Neuron (in vitro differentiated cells): ENCODE results near the gene RNF10.
"Not testable (repeated sequence)": the region's sequence is repeated elsewhere in the genome, so short reads cannot be mapped to it uniquely, and the experiment has no call there.

ENCODE experiments used
- H2AFZ ChIP-seq: one replicate; pipeline ENCODE4 v1.6.1; 2013; ENCODE audit warnings: low read depth, mild to moderate bottlenecking, inconsistent platforms, low read length, moderate library complexity
- H3K27me3 ChIP-seq: one replicate; pipeline ENCODE4 v1.6.1; 2013; ENCODE audit warnings: low read length; ENCODE audit not compliant: insufficient read depth
- H3K36me3 ChIP-seq: one replicate; pipeline ENCODE4 v1.6.1; 2013; ENCODE audit warnings: low read length; ENCODE audit not compliant: insufficient read depth
- H3K4me1 ChIP-seq: one replicate; pipeline ENCODE4 v1.6.1; 2013; ENCODE audit warnings: low read length; ENCODE audit not compliant: insufficient read depth
- H3K4me3 ChIP-seq: 2 replicates; pipeline ENCODE4 v1.5.1; 2013; ENCODE audit warnings: mild to moderate bottlenecking, low read length, moderate library complexity
- H3K9me3 ChIP-seq: one replicate; pipeline ENCODE4 v1.6.1; 2013; ENCODE audit warnings: low read length

Gene RNF10

GRCh38 chr12:120617193-120617592 is 83.0 kb downstream of the RNF10 start:
- H3K27me3 ChIP-seq, H3K4me1 ChIP-seq, H3K9me3 ChIP-seq, H3K36me3 ChIP-seq, H3K4me3 ChIP-seq, H2AFZ ChIP-seq: not testable (repeated sequence)

- H3K9me3 ChIP-seq, H3K36me3 ChIP-seq, H3K27me3 ChIP-seq: not testable (repeated sequence)
These were observed 83.6 kb downstream of the RNF10 start for GRCh38 chr12:120617767-120618166.

GRCh38 chr12:120618954-120619615 is 84.9 kb downstream of the RNF10 start:
- H2AFZ ChIP-seq = no peak overlapping the region
- H3K4me3 ChIP-seq = no peak overlapping the region
- no peaks in the 10 kb centered on the region for H3K4me1 ChIP-seq
- H3K36me3 ChIP-seq = no peaks in the 10 kb centered on the region
- H3K9me3 ChIP-seq = no peaks in the 10 kb centered on the region
- peaks cover 9% of the 10 kb centered on the region for H3K27me3 ChIP-seq

More at GRCh38 chr12:120617767-120618166, 83.6 kb downstream of the RNF10 start:
- not testable (repeated sequence) for H3K4me1 ChIP-seq, H3K4me3 ChIP-seq, H2AFZ ChIP-seq

DNA sequence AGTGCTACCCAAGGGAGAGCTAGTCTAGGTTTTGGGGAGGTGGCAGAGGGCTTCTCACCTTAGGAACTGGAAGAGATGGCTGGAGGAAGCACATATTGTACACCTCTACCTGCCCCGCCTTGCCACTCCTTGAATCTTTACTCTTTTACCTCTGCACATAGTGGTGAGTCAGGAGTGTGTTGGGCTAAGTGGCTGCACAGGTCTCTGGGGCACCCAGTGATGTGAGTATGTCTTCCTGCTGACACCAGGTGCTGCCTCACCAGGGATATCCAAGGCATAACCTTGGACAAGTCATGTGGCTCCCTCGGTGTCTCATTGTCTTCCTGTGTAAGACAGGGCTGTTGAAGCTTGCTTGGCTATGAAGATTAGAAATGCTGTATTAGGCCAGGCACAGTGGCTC is 86.5 kb downstream of the RNF10 start:
- Histone ChIP-seq H3K36me3 (no peaks in the 10 kb centered on the region), H3K27me3 (peaks cover 9% of the 10 kb centered on the region)

GRCh38 chr12:120625557-120626419 is 91.6 kb downstream of the RNF10 start:
- peaks cover 6% of the 10 kb centered on the region for H3K4me1 ChIP-seq
- no peaks in the 10 kb centered on the region for H3K36me3 ChIP-seq
- peaks cover 4% of the 10 kb centered on the region for H3K27me3 ChIP-seq
- H3K9me3 ChIP-seq = no peaks in the 10 kb centered on the region
- H3K4me3 ChIP-seq = no peak overlapping the region
- no peak overlapping the region for H2AFZ ChIP-seq

More for the DNA sequence above, 86.5 kb downstream of the RNF10 start:
- Histone ChIP-seq H3K9me3 (no peaks in the 10 kb centered on the region), H2AFZ (no peak overlapping the region), H3K4me1 (no peaks in the 10 kb centered on the region), H3K4me3 (no peak overlapping the region)
